GM21447 (cell line): ENCODE data around the gene ZIC5.

Experiments
- ATAC-seq: cut with Tn5 transposase; IDR thresholded peaks from one replicate; pipeline ENCODE4 v1.9.1; 2021; ENCODE audit not compliant: unreplicated experiment

ZIC5 gene

DNA sequence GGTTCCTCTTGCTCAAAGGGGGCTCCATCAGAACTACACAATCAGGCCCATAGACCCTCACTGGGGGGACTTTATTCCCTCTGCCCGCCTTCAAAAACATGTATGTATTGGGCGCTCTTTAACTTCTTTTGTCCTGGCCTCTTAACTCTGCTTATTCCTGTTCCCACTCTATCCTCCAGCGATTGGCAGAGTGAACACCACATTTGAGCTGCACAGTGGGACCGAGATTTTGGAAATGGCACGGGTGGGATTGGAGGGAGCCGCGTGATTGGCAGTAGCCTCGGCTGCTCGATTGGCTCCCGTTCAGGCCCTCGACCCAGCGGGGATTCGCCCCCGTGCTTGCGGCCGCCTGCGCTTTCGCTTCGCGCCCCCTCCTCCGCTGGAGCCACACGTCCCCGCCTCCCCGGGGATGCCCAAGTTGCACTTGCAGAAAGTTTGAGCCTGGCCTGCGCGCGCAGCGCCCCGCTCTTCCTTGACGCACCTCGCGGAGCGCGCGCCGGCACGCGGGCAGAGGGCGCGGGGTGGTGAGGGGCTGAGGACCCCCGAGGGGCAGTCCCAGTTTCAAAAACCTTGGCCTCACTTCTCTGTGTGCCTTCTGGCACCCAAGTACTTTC, at the start of gene ZIC5:
Gene ZIC5, minus strand, starts transcription at position 192 of the 614 bp plus-strand sequence. Its CDS starts 164 bp downstream, at position 28.
- ATAC-seq: no peak

DNA sequence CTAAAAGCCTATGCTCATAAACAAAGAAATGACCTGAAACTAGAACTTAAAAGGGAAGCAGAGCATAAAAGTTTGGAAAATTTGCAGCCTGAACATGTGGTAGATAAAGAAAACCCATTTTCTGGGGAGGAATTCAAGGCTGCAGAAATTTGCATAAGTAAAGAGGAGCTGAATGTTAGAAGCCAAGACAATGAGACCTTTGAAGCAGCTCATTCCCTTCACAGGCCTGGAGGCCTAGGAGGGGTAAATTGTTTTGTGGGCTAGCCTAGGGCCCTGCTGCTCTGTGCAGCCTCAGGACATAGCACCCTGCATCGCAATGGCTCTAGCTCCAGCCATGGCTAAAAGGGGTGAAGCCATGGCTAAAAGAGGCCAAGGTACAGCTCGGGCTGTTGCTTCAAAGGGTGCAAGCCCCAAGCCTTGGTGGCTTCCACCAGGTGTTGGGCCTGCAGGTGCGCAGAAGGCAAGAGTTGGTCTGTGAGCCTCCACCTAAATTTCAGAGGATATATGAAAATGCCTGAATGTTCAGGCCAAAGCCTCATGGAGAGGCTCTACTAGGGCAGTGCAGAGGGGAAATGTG, 48.3 kb upstream of the ZIC5 start:
- ATAC-seq: no peak

DNA sequence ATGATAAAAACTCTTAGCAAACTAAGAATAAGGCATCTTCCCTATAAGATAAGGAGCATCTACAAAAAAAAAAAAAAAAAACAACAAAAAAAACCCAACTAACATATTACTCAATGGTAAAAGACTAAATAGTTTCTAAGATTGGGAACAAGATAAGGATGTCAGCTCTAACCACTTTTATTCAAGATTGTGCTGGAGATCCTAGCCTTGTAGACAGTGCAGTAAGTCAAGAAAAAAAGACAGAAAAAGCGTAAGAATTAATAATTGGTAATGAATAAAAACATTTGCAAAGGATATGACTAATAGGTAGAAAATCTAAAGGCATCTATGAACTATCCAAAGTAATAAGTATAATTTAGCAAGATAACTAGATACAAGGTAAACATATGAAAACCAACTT, 43.1 kb upstream of the ZIC5 start:
- no peak for ATAC-seq

GRCh38 chr13:99998261-99998660, 26.7 kb upstream of the ZIC5 start:
- no peak for ATAC-seq

DNA sequence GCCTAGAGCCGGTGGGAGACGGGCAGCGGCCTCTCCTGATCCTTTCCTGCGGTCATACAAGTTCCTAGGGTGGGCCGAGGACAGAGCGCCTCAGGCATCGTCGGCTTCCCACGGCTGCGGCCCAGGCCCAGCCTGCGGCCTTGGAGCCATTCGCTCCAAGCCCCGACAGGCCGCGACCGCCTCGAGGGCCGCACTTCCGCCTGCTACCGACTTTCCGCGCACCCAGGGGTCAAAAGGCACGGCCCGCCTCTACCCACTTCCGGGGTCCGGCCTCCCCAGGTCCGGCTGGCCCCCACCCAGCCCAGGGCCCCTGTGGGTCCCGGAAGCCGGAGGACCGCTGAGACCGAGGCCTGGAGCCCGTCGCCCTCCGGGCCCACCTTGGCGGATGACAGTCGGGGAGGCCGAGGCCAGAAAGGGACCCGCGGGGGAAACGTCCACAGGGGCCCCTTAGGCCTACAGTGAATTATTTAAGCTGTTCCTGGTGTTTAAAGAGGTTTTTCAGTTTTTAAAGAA, 26.2 kb upstream of the ZIC5 start:
- ATAC-seq: no peak

- no peak for ATAC-seq
Measured at GRCh38 chr13:99996381-99996973, 24.9 kb upstream of the ZIC5 start.

DNA sequence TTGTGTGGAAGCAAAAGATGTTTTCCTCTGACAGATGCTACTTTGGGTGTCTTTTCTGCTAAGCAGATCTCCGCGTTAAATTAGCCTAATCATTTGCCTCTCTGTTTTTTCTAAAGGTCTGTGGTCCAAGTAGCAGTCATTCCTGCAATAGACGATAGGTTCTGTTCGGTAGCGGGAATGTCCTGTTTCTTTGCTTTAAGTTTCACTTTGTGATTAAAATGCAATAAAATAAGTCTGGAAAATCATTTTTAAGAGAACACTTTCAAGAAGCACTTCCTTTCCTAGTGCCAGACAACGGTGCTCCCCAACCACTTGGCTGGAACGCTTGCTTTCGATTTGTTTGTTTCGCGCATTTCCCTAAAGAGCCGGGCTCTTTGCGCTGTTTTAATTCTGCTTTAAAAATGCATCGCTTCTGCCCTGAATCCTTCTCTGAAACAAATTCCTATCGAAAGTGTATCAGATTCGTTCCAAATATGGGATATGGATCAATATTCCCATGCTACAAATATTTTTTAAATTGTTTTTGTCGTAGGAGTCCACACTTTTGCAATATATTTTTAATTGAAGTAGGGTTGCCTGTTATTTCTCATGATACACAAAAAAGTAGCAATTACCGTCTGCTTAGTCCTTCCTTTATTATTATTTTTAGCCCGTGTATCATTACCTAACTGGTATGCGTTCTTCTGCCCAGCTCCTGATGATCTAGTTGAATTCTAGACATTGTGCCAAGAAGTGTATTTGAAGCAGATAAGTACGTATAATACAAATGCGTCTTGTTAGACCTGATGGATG, 24.2 kb upstream of the ZIC5 start:
- no peak for ATAC-seq

- ATAC-seq: no peak
Measured at GRCh38 chr13:99995104-99995588, 23.6 kb upstream of the ZIC5 start.

DNA sequence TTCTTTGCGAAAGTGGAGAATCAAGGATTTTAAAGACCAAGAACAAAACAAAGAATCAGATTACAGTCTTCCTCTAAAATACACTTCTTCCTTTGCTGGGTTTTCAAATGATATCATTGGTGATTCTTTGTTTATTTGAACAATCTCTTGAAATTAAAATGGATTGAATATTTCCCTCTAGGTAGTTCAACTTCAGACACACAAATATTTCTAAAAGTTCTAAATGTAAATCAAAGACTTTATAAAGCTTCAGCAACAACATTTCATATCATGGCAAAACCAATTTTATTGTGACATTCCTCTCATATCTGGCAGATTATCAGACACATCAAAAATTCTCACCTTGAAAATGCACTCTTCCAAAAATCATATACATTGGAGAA, 23.1 kb upstream of the ZIC5 start:
- ATAC-seq: no peak

DNA sequence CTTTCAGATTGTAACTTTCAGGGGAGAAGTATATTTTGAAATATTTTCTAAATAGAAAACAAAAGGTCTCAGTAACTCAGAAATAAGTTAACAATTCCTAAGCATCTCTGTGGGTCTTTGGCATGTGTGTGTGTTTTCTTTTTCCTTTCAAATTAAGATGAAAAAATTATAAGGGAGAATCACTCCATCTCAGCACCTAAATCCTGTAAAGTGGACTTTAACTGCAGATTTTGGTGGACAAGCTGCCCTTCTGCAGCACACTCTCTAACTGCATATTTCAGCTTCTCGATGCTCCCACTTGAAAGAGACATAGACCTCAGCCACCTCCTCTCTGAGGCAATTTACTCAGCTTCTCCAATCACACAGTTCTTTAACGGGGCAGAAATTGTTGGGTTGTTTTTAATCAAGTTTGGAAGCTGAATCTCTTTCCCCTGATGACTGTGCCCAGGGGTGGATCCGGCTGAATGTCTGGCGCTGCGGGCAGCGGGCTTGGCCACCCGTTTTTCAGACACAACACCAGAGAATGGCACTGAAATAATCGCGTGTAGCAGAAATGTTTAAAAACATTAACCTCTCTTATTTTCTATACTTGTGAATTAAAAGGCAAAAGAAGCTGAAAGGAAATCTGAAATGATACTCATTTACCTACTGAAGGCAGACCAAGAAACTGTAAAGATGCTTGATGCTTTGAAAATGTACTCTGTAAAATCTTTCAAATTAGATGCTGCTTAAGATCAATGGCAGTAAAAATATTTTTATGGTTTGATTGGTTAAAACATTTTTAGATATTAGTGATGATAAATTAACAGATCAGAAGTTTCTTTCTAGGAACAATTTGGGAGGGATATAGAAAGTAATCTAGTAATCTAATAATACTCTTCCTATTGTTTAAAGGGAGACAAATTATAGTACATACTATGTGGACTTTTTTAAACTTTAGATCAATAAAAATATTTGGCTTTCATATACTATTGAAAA, 22.4 kb upstream of the ZIC5 start:
- ATAC-seq: no peak

DNA sequence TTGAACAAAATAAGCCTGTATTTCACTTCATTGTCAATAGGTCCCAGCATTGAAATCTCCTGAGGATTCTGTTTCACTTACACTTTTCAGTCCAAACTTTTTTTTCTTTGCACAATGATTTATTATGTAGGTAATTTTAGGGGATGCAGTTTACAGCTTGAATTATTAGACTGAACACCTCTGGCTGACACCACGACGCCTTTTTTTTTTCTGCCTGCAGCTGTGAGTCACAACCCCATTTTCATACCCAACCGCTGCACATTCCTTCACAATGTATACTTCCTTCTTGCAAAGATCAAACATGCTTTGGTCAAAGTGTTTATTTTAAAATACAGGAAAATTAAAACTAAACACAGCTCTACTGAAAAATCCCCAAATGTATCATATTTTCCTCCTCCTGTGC, 21.4 kb upstream of the ZIC5 start:
- no peak for ATAC-seq

GRCh38 chr13:99991828-99992775, 20.5 kb upstream of the ZIC5 start:
- ATAC-seq: no peak

DNA sequence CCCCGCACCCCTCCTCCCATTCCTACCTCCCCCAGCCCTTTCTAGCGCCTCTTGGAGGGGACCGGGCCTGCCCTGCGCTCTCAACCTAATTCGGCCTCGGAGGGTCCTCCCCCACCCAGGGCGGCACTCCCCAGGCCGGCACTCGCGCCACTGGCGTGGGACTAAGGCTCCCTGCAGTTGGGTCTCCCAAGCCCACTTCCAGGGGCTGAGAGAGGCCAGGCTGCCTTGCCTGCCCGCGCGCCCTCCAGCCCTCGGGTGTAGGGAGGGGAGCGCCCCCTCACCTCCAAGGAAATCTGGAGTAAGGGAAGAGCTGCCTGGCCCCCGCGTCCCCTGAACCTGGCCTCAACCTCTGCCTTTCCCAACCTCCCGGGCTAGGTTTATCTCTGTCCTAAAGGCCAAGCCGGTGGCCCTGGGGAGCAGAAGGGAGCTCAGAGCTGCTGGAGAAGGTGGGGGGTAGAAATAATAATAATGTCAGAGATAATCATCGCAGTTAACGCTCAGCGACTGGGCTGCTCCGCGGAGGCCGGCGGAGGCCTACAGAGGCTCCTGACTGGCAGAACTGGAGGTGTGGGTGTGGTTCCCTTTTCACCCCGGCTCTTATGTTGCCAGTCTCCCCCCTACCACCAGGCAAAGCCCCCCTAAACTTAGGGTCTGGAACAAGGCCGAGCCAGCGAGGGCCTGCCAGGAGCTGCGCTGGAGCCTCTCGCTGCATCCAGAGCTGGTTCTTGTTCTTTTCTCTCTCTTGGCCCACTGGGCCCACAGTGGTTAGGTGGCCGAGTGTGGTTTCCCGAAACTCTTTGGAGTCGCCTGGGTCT, 19.7 kb upstream of the ZIC5 start:
- no peak for ATAC-seq

DNA sequence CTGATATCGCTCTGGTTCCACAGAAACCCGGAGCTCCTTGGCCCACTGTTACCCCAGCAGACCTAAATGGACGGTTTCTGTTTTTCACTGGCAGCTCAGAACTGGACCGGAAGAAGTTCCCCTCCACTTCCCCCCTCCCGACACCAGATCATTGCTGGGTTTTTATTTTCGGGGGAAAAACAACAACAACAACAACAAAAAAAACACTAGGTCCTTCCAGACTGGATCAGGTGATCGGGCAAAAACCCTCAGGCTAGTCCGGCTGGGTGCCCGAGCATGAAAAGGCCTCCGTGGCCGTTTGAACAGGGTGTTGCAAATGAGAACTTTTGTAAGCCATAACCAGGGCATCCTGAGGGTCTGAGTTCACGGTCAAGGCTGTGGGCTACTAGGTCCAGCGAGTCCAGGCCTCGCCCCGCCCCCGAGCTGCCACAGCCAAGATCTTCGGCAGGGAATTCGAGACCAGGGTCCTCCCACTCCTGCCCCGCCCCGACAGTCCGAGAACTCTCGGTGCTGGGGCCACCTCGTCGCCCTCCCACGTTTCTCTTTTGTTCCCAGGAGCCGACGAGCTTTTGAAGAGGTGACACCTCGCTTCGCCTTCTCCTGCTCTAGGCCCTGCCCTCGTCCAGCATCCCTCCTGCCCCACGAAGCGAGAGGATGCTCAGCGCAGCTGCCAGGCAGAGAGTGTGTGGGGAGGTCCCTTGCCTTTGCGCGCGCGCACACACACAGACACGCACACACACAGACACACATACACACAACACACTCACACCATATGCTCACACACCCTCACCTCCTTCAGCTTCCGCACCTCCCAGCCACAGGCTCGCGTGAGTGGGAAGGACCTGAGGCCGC, 18.8 kb upstream of the ZIC5 start:
- ATAC-seq: no peak

DNA sequence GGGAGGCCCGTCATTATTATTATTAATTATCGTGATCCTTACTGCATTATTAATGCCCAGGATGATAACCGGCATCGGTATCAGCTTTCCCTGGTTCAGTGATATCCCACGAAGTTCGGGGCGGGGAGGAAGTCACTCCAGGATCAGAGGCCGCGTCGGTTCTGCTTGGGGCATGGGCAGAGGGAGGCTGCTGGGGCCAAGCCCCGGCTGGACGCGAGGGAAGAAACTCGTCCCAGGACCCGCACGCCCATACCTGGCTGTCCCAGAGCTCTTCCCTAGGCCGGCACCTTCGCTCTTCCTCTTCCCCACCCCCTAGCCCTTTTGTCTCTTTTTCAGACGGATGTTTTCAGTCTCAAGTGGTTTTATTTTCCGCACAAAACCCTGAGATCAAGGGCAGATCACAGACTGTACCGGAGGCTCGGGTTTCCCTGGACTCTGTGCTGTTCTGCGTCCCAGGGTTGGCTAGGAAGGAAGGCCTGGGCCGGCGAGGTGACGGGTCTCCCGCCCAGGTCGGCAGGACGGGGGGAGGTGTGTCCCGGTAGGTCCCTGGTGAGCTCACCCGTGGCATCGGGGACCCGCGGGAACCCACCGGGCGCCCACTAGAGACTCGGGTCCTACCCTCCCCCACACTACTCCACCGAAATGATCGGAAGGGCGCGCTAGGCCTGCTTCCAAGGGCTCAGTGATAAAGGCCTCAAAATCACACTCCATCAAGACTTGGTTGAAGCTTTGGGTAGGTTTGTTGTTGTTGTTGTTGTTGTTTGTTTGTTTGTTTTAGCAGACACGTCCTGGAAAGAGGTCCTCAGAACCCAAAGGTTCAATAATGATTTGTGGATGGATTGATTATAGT, 17.9 kb upstream of the ZIC5 start:
- no peak for ATAC-seq

- no peak for ATAC-seq
Measured at GRCh38 chr13:99988529-99989275, 17.1 kb upstream of the ZIC5 start.
